ENCODE measurements around the gene ATG4A.

Gene ATG4A

DNA sequence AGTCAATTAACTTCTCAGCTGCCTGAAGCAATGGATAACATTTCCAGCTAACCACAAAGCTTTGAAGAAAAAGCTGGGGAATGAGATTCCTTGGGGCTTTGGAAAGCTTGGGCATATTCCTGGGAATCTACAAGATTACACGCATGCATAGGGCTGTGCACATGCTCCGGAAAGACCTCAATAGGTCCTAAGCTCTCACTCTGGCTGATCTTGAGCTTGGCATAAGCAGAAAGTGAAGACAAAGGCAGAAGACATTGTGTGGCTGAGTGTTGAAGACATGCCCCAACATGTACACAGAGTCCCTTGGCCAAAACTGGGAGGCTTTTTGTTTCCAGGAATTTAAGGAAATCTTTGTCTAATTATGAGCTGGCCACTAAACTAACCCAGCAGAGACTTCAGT is 31.2 kb downstream of the ATG4A start:
- DNase-seq (ENCODE audit: low read depth), result peak; percentile 13

DNA sequence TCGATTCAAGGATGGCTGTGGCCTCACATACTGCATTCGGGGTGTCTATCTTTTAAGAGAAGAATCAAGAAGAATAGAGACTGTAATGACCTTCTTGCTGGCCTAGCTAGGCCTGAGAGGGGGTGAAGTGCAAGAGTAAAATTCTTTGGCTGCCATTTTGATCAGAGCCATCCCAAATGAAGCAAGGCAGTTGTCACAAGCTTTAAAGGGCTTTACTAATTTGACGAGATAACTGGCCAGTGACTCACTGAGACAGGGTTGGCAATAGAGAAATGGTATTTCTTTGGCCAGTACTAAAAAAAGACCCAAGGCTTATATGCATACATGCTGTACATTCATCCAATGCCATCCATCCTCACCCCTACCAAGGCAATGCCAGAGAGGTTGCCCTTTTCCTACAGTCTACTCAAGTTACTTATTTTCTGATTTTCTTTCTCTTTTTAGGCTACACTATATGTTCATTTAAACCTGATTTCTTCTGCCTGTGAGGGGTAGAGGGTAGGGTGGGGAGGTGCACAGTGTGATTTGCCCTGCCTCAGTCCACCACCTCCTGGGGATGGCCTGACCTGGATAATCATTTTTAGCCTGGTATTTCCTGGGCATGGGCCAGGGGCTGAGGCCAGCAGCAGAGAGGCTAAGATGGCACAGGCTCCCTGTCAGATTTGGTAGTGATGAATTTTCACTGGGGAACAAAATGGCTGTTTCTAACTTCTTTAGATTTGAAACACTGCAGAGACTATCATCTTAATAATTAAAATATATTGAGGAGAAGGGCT is 32.2 kb downstream of the ATG4A start:
- DNase-seq (ENCODE audit: low read depth), result no peak

DNA sequence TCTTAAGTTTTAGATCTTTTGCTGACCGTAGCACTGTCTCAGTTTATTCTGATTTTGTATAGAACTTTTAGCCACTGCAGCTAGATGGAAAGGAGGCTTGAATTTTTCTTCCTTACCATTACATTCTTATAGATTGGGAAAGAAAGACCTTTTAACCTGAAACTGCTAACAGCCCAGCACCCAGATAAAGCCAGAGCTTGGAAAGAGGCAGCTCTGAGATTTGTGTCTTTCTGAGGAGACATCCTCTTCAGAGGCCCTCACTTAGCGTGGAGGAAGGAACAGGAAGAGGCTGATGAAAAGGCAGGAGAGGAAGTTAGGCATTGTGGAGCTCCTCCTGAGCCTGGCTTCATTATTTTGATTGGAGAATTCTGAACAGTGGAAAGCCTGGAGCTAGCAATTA is 35.1 kb downstream of the ATG4A start:
- peak; percentile 11 for DNase-seq (ENCODE audit: low read depth)

DNA sequence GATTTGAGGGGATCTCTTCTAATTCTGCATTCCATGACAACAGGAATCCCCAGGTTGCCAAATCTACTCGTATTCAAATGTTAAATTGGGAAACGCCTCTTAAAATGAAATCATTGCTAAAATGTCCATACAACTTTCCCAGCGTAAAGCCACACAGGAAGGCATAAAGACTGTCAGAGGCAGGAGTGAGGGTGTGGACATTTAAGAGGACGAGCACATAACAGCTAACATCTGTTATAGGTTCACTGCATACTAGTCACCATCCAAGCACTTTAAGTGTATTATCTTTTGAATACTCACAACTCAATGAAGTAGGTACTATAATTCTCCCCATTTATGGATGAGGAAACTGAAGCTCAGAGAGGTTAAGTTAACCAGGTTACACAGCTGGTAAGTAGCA is 35.6 kb downstream of the ATG4A start:
- no peak for DNase-seq (ENCODE audit: low read depth)

DNA sequence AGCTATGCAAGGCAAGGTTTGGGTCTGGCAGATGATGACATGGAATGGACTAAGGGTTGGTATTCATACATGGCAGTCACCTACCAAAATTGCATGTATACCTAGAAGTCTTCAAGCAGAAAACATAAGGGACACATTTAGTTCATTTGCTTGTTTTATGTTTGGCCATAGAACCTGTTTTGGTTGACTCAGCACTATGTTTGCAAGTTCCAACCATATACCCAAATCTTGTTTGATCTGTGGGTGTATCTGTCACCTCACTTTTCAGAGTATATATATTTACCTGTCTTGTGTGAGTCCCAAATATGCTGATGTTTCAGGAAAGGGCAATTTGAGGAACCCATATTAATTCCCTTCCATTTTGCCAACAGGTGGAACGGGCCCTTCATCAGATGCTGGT is 39.3 kb downstream of the ATG4A start:
- no peak for DNase-seq (ENCODE audit: low read depth)

DNA sequence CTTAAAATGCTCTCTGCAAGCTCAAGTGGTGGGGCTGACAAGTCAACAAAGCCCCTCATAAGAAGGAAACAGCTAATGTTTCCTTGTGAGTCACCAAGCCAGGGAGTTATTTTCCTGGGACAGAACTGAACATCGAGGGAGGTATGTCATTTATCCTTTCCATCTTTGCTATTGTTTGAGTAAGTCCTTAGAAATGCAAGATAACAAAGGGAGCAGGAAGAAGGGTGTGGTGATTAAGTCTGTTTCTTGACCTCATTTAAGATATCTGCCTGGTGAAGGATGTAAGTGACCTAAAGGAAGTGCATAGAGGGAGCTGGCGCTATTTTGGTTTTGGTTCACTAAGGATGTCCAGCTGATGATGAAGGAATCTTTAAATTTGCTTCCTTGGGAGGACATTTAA is 39.9 kb downstream of the ATG4A start:
- DNase-seq (ENCODE audit: low read depth), result peak; percentile 28

DNA sequence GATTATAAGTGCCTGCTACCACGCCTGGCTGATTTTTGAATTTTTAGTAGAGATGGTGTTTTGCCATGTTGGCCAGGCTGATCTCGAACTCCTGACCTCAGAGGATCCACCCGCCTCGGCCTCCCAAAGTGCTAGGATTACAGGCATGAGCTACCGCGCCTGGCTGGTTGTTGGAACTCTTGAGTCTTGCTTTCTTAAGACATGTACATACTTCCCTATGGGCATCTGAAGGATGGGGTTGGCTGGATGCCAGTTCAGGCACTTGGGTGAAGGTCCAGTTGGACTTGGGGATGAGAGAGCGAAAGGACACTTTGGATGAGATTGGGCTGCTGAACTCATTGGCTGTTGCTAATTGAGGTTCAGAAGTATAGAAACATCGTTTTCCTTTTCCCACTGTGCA is 40.5 kb downstream of the ATG4A start:
- DNase-seq (ENCODE audit: low read depth), result no peak

DNA sequence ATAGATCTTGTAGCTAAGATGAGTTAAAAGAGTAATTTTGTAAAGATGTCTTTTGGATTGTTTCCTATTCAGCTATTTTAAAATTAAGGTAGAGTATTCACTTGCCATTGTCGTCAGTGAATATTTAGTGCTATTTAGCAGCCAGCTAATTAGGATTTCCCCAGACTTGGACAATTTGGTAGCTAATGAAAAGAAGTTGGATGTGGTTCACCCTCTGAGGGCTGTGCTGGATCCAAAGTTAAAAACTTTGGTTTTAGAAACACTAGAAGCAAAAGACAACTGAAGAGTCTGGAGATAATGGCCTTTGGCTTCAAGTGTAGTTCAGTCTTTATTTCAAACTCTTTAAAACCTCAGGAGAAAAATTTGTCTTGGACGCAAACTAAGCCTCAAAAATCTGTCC is 41.3 kb downstream of the ATG4A start:
- no peak for DNase-seq (ENCODE audit: low read depth)

DNA sequence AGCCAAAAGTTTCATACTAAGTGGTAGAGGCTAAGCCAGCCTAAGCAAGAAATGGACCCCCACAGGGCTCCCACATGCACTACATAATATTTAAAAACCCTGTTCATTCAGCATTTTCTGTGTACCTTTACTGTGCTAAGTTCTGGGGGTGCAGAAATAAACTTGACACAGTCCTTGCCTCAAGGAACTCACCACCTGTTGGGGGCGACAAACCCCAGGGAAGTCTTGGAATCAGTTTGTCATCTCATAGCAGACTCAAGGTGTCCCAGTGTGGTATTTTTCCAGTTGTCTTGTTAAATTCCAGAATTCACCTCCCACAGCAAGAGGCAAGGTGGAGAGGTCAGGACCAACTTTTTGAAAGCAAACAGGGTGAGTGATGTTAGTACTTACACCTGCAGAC is 43.1 kb downstream of the ATG4A start:
- no peak for DNase-seq (ENCODE audit: low read depth)

DNA sequence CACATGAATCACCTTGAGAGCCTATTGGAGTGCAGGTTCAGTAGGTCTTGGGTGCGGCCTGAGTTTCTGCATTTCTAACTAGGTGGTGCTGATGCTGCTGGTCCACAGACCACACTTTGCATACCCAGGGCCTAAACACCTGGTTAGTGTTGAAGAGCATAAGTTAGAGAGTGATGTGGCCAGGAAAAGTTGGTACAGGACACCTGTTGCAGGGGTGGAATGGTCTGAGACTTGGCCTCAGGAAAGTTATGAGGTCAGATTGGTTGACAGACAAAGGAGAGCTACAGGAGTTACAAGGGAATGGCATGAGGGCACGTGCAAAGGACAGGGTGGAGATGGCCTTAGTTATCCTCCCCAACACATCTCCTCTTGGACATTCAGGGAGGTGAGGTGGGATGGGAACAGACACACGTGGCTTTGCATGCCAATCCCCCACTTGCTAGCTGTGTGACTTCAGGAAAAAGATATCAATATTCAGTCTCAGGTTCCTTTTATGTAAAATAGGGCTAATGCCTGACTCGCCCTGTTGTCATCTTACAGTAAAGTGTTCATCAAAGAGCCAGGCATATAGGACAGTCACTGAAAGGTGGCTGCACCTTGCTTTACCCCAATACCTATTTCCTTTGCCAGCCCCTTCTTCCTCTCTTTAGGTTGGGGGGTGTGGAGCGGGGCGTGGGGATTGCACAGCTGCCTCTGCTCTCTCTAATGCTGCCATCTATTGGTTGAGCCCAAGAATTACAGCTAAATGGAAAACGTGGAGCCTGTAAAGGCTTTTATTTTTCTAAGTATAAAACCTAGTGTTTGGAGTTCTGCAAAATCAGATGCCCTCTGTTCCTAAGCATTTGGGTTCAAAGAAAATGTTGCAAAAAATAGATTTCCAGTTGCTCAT is 47.5 kb downstream of the ATG4A start:
- no peak for DNase-seq (ENCODE audit: low read depth)

DNA sequence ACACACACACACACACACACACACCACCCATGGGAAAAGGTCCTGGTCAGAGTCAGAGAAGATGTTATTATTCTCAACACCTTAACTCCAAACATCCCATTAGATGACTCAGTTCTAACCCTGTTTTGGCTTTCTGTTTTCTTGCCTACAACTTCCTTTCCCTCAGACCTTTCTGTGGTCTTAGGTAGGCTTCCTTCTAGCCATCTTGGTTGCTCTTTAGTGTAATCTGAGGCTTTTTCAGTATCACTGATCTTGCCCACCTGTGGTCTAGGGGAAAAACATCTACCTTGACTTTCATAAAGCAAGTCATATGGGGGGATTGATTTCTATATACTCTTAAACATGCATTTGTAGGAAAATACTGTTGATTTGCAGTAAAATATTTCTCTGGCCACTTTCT is 56.9 kb downstream of the ATG4A start:
- no peak for DNase-seq (ENCODE audit: low read depth)

DNA sequence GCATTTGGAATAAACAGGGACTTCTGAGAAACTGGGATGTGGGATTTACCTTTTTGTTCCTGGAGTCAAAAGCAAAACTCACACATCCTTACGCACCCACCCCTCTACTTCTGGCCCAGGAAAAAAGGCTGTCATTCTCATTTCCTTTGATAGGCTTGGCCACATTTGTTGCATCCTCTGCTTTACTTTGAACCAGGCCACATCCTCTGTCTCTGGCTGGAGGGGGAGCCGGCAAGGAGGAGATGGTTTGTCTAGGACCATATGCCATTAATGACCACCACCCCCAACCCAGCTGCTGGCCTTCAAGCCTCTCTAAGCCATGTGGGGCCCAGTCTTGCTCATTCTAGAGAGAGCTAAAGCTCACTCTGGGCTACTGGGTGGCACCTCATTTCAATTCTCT is 64.5 kb downstream of the ATG4A start:
- no peak for DNase-seq (ENCODE audit: low read depth)

DNA sequence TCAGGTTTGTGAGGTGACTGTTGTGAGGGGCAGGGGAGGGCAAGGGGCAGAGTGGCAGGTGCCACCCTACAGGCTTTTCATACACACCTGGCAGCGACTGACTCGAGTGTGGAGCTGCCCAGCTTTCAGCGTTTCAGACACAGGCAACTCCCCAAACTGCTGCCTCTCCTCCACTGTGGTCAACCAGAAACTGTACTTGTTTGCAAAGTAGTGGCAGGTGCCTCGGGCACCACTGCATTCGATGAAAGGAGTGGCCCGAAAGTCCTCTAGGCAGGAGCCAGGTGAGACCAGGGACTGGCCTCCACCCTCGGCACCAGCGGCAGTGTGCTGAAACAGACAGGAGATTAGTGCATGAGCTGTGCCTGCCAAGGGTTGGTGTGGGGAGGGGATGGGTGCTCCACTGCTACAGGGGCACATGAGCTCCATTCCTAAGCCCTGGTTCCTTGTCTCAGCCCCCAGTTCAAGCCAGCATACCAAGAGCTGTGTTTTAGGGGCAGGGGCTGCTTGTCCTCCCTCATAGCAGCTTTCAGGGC is 65.4 kb downstream of the ATG4A start:
- DNase-seq (ENCODE audit: low read depth), result no peak

DNA sequence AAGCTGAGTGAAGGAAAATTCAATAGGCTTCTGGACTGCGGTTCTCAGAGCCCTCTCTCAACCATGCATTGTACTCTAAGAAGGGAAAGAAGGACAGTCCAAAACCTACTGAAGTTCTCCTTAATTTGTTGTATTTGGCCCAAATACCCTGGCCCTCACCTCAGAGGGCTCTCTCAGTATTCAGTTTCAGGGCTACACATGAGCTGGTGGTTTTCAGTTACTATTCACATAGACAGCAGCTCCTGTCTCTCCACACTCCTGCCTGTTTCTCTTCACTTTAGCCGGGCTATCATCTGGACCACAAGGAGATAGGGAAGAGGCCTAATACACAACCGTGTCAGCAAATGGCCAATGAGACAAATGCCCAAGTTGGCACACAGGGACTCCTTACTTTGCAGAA is 66.0 kb downstream of the ATG4A start:
- no peak for DNase-seq (ENCODE audit: low read depth)

DNA sequence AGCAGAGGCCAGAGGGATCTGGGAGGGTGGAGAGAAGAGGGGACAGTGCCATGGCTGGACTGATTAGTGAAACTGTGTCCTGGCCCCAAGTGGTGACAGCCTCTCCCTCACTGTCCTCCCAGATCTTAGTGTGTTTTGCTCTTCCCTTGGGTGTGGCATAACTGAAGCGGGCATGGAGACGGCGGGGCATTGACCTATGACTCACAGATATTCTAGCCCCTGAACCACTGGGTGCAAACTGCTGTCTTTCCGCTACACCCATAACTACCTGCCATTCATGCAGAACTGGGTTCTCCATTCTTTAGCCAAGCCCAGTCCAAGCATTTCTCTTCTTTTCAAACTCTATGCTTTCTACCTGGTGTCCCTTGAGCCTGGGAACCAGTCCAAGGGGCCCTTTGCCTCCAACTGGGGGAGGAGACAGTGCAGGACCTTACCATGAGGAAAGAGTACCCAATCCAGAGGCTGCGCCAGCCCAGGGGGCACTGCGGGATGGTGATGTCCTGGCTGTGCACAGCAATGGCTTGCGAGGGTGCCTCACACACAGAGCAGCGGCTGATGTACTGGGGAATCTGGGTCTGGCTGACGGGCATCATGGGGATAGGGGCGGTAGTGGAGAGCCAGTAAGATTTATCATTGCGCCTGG is 67.6 kb downstream of the ATG4A start:
- no peak for DNase-seq (ENCODE audit: low read depth)

DNA sequence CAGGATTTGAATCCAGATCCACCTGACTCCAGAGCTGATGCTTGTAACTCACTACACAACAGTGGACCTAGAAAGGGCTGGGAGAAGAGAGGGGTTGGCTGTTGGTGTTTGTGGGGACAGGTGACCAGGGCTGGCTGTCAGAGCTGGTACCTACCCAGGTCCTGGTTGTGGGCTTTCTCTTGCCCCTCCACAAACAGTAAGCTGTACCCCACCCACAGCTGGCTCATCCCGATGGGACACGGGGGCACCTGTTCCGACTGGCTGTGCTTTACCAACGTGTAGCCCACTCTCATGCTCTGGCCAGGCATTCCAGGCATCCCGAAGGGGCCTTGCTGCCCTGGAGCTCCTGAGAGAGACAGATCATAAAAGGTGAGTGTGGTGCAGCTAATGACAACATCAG is 68.7 kb downstream of the ATG4A start:
- no peak for DNase-seq (ENCODE audit: low read depth)

DNA sequence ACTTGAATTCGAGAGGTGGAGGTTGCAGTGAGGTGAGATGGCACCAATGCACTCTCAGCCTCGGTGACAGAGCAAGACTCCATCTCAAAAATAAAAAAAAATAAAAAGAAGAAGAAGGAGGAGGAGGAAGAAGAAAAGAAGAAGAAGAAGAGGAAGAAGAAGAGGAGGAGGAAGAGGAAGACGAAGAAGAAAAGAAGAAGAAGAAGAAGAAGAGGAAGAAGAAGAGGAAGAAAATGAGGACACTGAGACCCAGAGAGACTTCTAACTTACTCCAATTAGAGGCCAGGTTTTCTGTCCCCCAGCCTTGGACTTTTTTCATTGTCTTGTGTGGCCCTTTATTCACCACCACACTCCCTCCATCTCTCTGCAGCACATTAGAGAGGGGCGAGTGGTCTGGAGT is 70.7 kb downstream of the ATG4A start:
- no peak for DNase-seq (ENCODE audit: low read depth)

DNA sequence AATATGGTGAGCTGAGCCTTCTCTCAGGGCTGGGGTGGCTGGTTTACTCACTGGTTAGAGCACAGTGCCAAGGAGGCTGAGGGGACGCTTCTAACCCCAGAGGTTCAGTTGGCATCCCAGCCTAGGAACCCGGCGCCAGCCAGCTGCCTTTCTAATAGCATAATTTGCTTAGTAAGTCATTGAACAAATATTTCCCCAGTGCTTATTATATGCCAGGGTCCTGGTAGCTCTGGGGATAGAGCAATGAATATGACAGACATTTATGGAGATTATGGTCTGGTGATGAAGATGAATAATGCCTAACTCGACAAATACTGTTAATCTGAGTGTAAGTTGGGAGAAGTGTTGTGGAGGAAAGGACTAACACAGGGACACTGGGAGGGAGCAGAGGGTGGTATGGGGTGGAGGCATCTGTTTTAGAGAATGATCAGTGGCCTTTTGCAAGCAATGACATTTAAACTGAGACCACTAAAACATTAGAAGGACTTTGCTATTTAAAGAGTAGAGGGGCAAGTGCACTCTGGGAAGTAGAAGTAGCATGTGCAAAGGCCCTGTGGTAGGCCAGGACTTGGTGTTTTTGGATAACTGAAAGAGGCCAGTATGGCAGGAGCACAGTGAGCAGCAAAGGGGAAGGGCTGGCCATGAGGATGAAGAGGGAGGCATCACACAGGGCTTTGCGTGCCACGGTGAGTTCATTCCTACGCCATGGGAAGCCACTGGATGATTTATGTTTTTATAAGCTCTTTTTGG is 71.9 kb downstream of the ATG4A start:
- DNase-seq (ENCODE audit: low read depth), result no peak

DNA sequence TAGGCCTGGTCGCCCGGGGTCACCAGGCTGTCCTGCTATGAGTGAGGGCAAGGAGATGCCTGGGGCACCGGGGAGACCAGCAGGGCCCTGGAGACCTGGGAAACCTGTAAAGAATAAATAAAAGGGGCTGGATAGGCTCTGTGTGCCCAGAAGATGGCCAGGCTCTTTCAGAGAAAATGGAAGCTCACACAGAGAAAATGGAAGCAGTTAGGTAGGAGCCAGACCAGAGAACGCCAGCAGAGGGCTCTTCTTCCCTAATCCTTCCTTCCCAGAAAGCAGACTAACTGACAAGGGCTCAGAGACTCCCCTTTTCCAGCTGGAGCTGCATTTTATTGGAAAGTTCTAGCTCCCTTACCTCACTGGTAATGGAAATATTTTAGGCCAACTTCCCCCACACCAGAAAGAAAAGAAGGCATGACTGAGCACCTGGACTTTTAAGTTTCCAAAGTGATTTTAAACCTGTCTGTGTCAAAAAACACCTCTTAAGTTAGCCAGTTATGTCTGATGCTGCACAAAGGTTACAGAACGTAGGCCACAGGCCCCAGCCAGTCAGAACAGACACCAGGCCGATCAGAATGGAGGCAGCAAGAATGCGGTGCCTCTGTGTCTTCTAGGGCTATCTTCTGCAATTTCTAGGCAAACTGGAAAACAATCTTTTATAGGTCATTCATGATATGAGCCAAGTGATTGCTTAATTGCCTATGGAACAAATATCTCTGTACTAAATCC is 74.0 kb downstream of the ATG4A start:
- peak; percentile 57 for DNase-seq (ENCODE audit: low read depth)

DNA sequence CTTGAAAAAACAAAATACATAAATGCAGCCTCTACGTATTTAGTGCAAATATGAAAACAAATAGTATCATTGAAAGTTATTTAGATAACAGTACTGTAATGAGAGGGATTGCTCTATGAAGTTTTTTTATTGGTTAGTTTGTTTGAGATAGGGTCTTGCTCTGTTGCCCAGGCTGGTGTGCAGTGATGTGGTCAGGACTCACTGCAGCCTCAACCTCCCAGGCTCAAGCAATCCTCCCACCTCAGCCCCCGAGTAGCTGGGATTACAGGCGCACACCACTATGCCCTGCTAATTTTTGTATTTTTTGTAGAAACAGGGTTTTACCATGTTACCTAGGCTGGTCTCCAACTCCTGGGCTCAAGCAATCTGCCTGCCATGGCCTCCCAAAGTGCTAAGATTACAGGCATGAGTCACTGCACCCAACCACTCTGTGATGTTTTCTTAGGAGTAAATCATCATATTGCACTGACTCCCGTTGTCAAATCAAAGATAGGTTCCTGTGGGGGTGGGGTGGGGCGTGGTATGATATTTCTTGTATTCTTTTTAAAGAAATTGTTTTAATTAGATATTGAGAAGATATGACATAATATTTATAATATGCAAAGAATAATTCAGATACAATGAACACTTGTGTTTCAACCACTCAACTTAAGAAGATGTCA is 75.8 kb downstream of the ATG4A start:
- peak; percentile 62 for DNase-seq (ENCODE audit: low read depth)
